Measurements from ENCODE around the gene MISP3. TPM values are rescaled to one million over a fixed set of nuclear protein-coding genes. Genes with fewer than 3 reads are reported as not detected.

MISP3 gene
- total RNA-seq, 1 donor from 2014 or later = 3.6 TPM

- peak overlapping the region; percentile 47 for H3K4me3 Mint-ChIP-seq
- H3K4me1 Mint-ChIP-seq (ENCODE audit: unreplicated experiment) = peaks cover 22% of the 10 kb centered on the region
These were observed 47.3 kb downstream of the MISP3 start for GRCh38 chr19:14119644-14120496.

GRCh38 chr19:14120497-14120780 is 47.9 kb downstream of the MISP3 start:
- no peak for DNase-seq (ENCODE audit: extremely low spot score, unreplicated experiment)
- Mint-ChIP-seq H3K27ac (no peak overlapping the region), H3K4me1 (ENCODE audit: unreplicated experiment) (peaks cover 22% of the 10 kb centered on the region), H3K4me3 (no peak overlapping the region), H3K36me3 (peaks cover 3% of the 10 kb centered on the region), H3K9me3 (no peaks in the 10 kb centered on the region), H3K27me3 (no peaks in the 10 kb centered on the region)
- no peak for TF ChIP-seq CTCF (conservative IDR thresholded peaks at IDR 0.05)

More at GRCh38 chr19:14119644-14120496, 47.3 kb downstream of the MISP3 start:
- Mint-ChIP-seq H3K27ac (no peak overlapping the region), H3K27me3 (no peaks in the 10 kb centered on the region), H3K36me3 (peaks cover 3% of the 10 kb centered on the region), H3K9me3 (no peaks in the 10 kb centered on the region)
- DNase-seq (ENCODE audit: extremely low spot score, unreplicated experiment) = no peak
- TF ChIP-seq CTCF (conservative IDR thresholded peaks at IDR 0.05) = no peak

- H3K36me3 Mint-ChIP-seq = peaks cover 3% of the 10 kb centered on the region
- H3K9me3 Mint-ChIP-seq = no peaks in the 10 kb centered on the region
- DNase-seq (ENCODE audit: extremely low spot score, unreplicated experiment) = no peak
- TF ChIP-seq CTCF (conservative IDR thresholded peaks at IDR 0.05) = no peak
- H3K27ac Mint-ChIP-seq = no peak overlapping the region
- H3K4me1 Mint-ChIP-seq (ENCODE audit: unreplicated experiment) = peaks cover 9% of the 10 kb centered on the region
- H3K27me3 Mint-ChIP-seq = no peaks in the 10 kb centered on the region
- no peak overlapping the region for H3K4me3 Mint-ChIP-seq
These were observed 50.3 kb downstream of the MISP3 start for GRCh38 chr19:14122924-14123323.

Other genes with a start within 250 kb of the MISP3 start
- gene NANOS3, start 195.7 kb upstream of the MISP3 start, total RNA-seq (ENCODE audit: low replicate concordance) = 0.69 and 2.8 TPM in 2 replicates
- gene BRME1, start 166.7 kb upstream of the MISP3 start, total RNA-seq (ENCODE audit: low replicate concordance) = 3.5 and 9.2 TPM in 2 replicates
- gene CC2D1A, start 166.6 kb upstream of the MISP3 start, total RNA-seq (ENCODE audit: low replicate concordance) = 35.4 and 42.3 TPM in 2 replicates
- gene PODNL1, start 134.4 kb upstream of the MISP3 start, total RNA-seq (ENCODE audit: low replicate concordance) = 0.48 and 0.75 TPM in 2 replicates
- 35.8 and 50.1 TPM in 2 replicates for gene DCAF15, start 120.3 kb upstream of the MISP3 start, total RNA-seq (ENCODE audit: low replicate concordance)
- 19.3 and 21.8 TPM in 2 replicates for gene RFX1, start 66.5 kb upstream of the MISP3 start, total RNA-seq (ENCODE audit: low replicate concordance)
- gene RLN3, start 44.6 kb upstream of the MISP3 start, total RNA-seq (ENCODE audit: low replicate concordance) = not detected in 2 replicates
- gene IL27RA, start 41.0 kb upstream of the MISP3 start, total RNA-seq (ENCODE audit: low replicate concordance) = 0.95 and 2.8 TPM in 2 replicates
- 0.83 and 8.1 TPM in 2 replicates for gene PALM3, start 10.7 kb upstream of the MISP3 start, total RNA-seq (ENCODE audit: low replicate concordance)
- gene C19orf67, start 13.0 kb downstream of the MISP3 start, total RNA-seq (ENCODE audit: low replicate concordance) = not detected in 2 replicates
- gene SAMD1, start 18.0 kb downstream of the MISP3 start, total RNA-seq (ENCODE audit: low replicate concordance) = 42.7 and 55.9 TPM in 2 replicates
- 55.3 and 88.1 TPM in 2 replicates for gene PRKACA, start 45.0 kb downstream of the MISP3 start, total RNA-seq (ENCODE audit: low replicate concordance)
- gene ASF1B, start 63.8 kb downstream of the MISP3 start, total RNA-seq (ENCODE audit: low replicate concordance) = 14.8 and 27.4 TPM in 2 replicates
- 24.9 and 62.4 TPM in 2 replicates for gene ADGRL1, start 133.4 kb downstream of the MISP3 start, total RNA-seq (ENCODE audit: low replicate concordance)

Data from type B pancreatic cell (in vitro differentiated cells).